ENCODE results near the gene BRAP.

DNA sequence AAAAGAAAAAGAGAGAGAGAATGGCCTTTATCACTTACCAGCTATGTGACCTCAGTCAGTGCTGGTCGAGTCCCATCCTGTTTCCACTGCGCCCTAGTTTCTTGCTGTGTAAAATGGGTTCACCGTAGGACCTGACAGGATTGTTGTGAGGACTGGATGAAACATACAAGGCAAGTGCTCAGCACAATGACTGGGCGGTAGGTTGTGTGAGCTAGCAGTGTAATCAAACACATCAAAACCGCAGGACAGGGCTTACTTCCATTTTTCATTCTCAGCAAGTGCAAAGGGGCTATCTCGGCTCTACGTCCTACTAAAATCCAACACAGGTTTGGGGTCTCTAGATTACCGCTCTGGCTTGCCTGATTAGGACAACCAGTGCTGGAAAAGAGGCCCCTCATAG lies 50.2 kb downstream of the BRAP start:
- TF ChIP-seq POLR2AphosphoS5 (IDR thresholded peaks at IDR 0.05) (no peak), RAD21 (conservative IDR thresholded peaks at IDR 0.05) (no peak), EZH2 (IDR thresholded peaks at IDR 0.05; ENCODE audit: borderline replicate concordance, insufficient read depth, low read length, poor library complexity, severe bottlenecking) (no peak), SMC3 (conservative IDR thresholded peaks at IDR 0.05; ENCODE audit: poor library complexity) (no peak), EP300 (conservative IDR thresholded peaks at IDR 0.05; ENCODE audit: poor library complexity, severe bottlenecking) (no peak)
- TF ChIP-seq, protein P1, sequence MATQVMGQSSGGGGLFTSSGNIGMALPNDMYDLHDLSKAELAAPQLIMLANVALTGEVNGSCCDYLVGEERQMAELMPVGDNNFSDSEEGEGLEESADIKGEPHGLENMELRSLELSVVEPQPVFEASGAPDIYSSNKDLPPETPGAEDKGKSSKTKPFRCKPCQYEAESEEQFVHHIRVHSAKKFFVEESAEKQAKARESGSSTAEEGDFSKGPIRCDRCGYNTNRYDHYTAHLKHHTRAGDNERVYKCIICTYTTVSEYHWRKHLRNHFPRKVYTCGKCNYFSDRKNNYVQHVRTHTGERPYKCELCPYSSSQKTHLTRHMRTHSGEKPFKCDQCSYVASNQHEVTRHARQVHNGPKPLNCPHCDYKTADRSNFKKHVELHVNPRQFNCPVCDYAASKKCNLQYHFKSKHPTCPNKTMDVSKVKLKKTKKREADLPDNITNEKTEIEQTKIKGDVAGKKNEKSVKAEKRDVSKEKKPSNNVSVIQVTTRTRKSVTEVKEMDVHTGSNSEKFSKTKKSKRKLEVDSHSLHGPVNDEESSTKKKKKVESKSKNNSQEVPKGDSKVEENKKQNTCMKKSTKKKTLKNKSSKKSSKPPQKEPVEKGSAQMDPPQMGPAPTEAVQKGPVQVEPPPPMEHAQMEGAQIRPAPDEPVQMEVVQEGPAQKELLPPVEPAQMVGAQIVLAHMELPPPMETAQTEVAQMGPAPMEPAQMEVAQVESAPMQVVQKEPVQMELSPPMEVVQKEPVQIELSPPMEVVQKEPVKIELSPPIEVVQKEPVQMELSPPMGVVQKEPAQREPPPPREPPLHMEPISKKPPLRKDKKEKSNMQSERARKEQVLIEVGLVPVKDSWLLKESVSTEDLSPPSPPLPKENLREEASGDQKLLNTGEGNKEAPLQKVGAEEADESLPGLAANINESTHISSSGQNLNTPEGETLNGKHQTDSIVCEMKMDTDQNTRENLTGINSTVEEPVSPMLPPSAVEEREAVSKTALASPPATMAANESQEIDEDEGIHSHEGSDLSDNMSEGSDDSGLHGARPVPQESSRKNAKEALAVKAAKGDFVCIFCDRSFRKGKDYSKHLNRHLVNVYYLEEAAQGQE (IDR thresholded peaks at IDR 0.05; ENCODE audit: borderline replicate concordance), result no peak
- TF ChIP-seq, protein P2, sequence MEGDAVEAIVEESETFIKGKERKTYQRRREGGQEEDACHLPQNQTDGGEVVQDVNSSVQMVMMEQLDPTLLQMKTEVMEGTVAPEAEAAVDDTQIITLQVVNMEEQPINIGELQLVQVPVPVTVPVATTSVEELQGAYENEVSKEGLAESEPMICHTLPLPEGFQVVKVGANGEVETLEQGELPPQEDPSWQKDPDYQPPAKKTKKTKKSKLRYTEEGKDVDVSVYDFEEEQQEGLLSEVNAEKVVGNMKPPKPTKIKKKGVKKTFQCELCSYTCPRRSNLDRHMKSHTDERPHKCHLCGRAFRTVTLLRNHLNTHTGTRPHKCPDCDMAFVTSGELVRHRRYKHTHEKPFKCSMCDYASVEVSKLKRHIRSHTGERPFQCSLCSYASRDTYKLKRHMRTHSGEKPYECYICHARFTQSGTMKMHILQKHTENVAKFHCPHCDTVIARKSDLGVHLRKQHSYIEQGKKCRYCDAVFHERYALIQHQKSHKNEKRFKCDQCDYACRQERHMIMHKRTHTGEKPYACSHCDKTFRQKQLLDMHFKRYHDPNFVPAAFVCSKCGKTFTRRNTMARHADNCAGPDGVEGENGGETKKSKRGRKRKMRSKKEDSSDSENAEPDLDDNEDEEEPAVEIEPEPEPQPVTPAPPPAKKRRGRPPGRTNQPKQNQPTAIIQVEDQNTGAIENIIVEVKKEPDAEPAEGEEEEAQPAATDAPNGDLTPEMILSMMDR (IDR thresholded peaks at IDR 0.05; ENCODE audit: poor library complexity, severe bottlenecking), result no peak

Data from neural cell (in vitro differentiated cells).